Ovary (tissue), 3 donors: ENCODE measurements around the gene SVIP.

ENCODE experiments used
- CTCF ChIP-seq, 3 donors: fragments of 450-650 bp in 2 of 3; fragments of 200-600 bp in 1 of 3; IDR thresholded peaks; one replicate each; pipeline versions ENCODE4 v1.5.1 to v1.8.0; 2016 to 2022; ENCODE audit warnings: antibody characterized with exemption in 3 of 3, mild to moderate bottlenecking in 1 of 3
- POLR2A ChIP-seq: fragments of 450-650 bp; IDR thresholded peaks from one replicate; pipeline ENCODE4 v1.6.1; 2017; ENCODE audit warnings: antibody characterized with exemption, mild to moderate bottlenecking, moderate library complexity
- donor health status: DM: no; HTN: no; CAD: no.

GRCh38 chr11:22787551-22788162, 41.9 kb downstream of the SVIP start:
- TF ChIP-seq POLR2A (no peak), CTCF (IDR thresholded peaks at IDR 0.05) (no peak)
